GM19455 (cell line): Measurements from ENCODE around the gene NQO1.
A peak's percentile ranks its signal among the peaks of the same experiment; 100 is the strongest.
"Not testable (repeated sequence)": the region's sequence is repeated elsewhere in the genome, so short reads cannot be mapped to it uniquely, and the experiment has no call there.

Experiments used
- ATAC-seq: cut with Tn5 transposase; IDR thresholded peaks from one replicate; pipeline ENCODE4 v1.9.1; 2021; ENCODE audit not compliant: unreplicated experiment

The NQO1 gene

DNA sequence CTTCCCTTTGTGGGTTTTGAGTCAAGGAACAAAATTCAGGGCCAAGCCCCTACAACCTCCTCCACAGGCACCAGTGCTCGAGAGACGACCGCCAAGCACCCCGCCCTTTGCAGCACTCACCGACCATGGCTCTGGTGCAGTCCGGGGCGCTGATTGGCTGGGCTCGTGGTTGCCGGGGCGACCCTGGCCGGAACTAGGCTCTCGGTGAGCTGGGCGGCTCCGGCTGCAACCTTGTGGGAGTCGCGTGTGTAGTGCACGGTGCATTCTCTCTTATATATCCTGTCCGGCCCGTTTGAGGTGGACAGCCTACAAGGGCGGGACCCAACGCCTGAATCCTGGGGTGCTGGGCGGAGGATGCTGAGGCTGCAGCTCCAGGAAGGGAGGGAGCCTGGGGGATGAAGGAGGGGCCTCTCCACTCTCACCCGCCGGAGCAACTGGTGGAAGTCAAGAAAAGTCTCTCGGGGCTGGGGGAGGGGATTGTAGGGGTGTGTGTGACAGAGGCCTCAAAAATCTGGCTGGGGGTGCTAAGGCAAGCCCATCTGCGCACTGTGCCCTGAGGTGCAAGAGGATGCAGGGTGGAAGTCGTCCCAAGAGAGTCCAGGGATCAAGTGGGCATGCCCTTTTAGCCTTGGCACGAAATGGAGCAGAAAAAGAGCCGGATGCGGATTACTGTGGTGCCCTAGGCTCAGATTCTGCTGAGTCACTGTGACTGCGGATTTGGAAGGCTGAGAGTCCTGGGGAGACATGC, at the start of gene NQO1:
Gene NQO1, minus strand, starts transcription at position 248 of the 748 bp plus-strand sequence. Its CDS starts 121 bp downstream, at position 127.
- ATAC-seq: peak; percentile 98

GRCh38 chr16:69775563-69775962, 49.2 kb upstream of the NQO1 start:
- no peak for ATAC-seq

- no peak for ATAC-seq
These were observed 47.0 kb upstream of the NQO1 start for GRCh38 chr16:69773260-69773947.

DNA sequence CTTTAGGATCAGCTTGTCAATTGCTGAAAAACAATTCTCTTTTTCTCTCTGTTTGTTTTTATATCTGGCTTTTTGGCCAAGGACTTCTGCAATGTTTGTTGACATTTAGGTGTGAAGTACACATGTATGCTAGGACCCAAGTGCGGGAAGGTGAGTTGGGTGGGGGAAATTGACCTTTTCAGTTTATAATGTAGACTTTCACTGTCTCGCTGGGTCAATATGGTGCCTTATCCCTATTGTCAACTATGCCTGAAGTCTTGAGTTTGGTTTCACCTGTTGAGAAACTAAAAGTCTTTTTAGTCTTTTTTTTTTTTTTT, 45.2 kb upstream of the NQO1 start:
- no peak for ATAC-seq

DNA sequence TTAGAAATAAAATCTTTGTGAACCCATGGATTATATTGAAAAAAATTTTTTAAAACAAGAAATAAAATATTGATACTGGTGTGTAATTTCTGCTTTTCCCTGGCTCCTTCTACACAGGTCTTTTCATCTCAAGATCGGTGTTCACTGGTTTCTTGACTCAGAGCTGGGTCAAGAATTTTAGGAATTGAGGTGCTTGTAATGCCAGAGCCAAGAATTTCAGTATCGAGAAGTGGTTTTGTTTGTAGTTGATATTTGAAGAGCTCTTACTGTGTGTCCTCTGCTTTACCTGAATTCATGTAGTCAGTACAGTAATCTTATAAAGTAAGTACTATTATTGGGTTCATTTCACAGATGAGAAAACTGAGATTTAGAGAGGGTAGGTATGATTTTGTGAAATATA, 43.0 kb upstream of the NQO1 start:
- no peak for ATAC-seq

GRCh38 chr16:69768666-69769065, 42.3 kb upstream of the NQO1 start:
- no peak for ATAC-seq

DNA sequence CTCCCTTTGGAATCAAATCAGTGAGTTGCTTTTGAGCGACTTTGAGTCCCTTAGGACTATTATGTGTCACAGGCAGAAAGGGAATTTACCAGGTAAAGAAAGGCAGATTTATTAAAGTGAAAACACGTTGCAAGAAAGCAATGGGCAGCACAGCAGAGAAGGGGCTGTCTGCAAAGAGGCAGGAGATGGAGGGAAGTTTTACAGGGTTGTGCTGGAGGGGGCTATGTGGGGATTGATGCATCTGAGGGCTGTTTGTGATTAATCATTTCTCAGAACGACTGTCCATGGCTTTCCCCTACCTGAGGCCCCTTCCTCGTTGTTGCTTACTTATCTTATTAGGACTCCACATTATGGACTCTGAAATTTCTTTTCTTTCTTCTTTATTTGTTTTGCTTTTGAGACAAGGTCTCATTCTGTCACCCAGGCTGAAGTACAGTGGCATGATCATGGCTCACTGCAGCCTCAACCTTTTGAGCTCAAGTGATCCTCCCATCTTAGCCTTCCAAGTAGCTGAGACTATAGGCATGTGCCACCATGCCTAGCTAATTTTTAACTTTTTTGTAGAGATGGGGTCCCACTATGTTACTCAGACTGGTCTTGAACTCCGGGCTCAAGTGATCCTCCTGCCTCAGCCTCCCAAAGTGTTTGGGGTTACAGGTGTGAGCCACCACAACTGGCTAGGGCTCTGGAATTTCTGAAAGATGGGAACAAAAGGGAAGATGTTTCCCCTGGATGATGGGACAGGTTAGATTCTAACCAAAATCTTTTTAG, 41.3 kb upstream of the NQO1 start:
- ATAC-seq: no peak

GRCh38 chr16:69763599-69763942, 37.2 kb upstream of the NQO1 start:
- ATAC-seq: no peak

DNA sequence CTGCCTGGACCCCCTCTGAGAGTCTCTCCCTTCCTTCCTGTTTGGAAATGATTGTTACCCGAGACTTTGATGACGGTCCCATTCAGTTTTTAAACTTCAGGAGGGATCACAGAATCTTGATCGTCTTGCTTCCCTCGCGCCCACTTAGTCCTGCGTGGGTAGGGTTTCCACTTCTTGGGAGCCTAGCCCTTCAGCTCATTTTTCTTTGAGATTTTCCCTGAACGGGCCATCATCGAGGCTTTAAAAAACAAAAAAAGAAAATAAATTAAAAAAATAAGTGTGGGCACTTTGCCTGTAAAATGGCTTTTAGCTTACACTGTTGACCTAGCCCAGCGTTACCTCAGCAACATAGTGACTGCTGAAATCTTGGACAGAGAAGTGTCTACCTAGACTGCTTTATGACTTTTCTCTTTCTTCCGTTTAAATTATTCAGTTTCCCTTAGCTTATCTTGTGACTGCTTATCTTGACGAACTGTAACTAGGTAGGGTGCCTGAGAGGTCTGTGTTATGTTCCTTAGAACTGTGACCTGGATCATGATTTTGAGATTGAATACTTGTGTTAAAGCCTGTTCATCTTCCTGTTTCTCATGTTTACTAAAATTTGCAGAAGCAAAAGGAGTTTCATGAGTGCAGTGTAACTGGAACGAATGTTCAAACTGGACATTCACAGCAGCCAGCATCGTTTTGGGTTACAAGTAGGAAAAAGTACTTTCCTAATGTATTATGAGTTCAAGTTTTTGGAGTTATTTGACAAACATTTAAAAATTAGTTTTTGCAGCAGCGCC, 36.6 kb upstream of the NQO1 start:
- peak; percentile 20 for ATAC-seq

GRCh38 chr16:69761983-69762813, 35.8 kb upstream of the NQO1 start, which contains the start of gene WWP2:
Gene WWP2, plus strand, starts transcription at chr16:69762332. Its CDS starts 24,679 bp downstream, at chr16:69787011.
- ATAC-seq: peak; percentile 80

GRCh38 chr16:69757375-69757774, 31.0 kb upstream of the NQO1 start:
- not testable (repeated sequence) for ATAC-seq

DNA sequence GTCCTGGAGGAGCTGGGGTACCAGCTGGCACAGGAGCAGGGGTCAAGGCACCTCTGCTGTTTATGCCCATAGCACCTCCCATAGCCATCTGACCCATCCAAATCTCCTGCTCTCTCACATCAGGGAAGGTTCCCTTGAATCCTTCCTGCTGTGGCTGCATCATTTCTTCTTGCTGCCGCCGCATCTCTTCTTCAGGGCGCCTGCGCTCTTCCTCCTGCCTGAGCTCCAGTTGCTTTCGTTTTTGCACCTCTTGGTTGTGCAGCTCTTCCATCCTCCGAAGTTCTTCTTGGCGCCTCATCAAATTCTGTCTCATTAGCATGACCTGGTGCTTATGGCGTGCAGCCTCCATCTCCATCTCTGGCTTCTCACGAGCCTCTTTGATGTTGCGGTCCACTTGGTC, 30.3 kb upstream of the NQO1 start:
- ATAC-seq: no peak

- ATAC-seq: peak; percentile 91
These were observed 28.3 kb upstream of the NQO1 start, which contains the start of gene NOB1 for GRCh38 chr16:69754469-69755310. Gene NOB1, minus strand, starts transcription at chr16:69754926. Its CDS starts 16 bp downstream, at chr16:69754910.

DNA sequence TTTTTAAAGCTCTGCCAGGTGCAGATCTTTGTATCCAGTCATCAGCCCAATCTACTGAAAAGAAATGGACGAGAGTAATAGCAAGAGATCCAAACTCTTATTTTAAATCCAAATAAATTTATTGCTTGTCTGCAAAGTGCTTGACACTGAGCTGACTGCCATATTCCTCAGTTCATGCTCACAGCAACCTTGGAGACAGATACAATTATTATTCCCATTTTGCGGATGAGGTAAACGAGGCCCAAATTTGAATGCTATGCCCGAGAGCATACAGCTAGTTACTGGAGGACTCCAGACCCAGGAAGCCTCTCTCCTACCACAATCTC, 27.7 kb upstream of the NQO1 start:
- ATAC-seq: no peak

DNA sequence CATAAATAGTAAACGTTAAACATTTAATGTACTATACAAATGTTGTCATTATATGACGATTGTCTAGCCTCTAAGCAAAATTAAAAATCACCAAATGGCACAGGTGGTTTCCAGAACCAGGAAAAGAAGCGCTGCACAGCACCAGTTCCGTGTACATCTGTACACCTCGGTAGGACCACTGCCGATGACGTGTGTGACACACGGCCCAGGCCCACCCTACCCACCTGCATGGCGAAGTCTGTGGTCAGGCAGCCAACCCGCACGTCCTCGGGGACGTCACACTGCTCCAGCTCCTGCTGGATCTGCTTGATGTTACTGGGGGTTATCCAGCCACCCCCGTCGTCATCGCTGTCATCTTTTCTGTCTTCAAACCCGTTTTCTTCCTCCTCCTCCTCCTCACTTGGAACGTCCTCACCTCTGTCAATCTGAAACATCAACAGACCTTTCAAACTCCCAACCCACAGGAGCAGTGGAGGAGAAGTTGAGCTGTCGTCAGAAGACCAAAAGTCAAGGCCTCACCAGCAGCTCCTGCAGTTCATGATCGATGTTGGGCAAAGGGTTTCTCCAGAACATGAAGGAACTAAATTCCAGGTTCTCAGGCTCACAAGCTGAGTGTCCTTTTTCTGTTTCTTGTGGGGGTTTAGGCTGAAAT, 22.5 kb upstream of the NQO1 start:
- no peak for ATAC-seq

GRCh38 chr16:69747115-69747514, 20.8 kb upstream of the NQO1 start:
- no peak for ATAC-seq

DNA sequence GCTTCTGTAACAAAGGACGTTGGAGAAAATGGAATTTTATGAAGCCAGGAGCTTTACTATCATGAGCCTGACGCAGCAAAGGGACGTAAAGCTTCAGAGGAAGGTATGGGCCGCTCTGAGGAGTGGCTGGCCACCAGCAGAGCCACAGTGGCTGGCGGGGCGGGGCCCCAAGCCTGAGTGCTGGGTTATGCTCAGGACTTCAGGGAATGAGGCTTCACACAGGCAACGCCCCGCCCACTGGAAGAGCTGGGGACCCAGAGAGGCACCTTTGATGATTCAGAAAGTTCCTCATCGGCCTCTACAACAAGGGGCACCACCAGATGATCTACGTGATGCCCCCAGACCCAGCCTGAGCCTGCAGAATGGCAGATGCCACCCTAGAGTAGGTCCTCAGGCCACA, 19.6 kb upstream of the NQO1 start:
- no peak for ATAC-seq

- ATAC-seq: no peak
These were observed 18.9 kb upstream of the NQO1 start for GRCh38 chr16:69745232-69745612.
